ENCODE data around the gene BBLN.

DNA sequence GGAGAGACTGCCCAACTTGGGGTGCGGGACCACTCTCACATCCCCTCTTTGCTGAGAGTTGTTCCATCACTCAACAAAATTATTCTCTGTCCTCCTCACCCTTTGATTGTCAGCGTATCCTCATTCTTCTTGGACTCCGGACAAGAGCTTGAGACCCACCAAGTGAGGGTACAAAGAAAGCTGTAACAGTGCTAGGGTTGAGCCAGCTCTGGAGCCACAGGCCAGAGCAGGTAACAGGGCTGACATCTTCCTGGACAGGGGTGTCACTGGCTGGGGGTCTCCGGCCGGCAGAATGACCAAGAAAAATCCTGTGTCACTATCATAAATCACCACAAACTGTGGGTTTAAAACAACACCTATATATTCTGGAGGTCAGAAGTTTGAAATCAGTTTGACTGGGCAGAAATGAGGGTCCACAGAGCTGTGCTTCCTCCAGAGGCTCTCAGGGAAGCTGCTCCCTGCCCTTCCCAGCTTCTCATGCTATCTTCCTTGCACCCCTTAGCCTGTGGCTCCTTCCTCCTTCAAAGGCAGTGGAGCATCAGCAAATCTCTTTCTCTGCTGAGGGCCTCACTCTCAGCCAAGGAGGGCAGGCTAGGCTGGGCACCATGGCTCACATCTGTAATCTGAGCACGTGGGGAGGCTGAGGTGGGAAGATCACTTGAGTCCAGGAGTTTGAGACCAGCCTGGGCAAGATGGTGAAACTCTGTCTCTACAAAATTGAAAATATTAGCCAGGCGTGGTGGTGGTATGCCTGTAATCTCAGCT lies 4.1 kb upstream of the BBLN start:
- TF ChIP-seq, protein P1, sequence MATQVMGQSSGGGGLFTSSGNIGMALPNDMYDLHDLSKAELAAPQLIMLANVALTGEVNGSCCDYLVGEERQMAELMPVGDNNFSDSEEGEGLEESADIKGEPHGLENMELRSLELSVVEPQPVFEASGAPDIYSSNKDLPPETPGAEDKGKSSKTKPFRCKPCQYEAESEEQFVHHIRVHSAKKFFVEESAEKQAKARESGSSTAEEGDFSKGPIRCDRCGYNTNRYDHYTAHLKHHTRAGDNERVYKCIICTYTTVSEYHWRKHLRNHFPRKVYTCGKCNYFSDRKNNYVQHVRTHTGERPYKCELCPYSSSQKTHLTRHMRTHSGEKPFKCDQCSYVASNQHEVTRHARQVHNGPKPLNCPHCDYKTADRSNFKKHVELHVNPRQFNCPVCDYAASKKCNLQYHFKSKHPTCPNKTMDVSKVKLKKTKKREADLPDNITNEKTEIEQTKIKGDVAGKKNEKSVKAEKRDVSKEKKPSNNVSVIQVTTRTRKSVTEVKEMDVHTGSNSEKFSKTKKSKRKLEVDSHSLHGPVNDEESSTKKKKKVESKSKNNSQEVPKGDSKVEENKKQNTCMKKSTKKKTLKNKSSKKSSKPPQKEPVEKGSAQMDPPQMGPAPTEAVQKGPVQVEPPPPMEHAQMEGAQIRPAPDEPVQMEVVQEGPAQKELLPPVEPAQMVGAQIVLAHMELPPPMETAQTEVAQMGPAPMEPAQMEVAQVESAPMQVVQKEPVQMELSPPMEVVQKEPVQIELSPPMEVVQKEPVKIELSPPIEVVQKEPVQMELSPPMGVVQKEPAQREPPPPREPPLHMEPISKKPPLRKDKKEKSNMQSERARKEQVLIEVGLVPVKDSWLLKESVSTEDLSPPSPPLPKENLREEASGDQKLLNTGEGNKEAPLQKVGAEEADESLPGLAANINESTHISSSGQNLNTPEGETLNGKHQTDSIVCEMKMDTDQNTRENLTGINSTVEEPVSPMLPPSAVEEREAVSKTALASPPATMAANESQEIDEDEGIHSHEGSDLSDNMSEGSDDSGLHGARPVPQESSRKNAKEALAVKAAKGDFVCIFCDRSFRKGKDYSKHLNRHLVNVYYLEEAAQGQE (IDR thresholded peaks at IDR 0.05; ENCODE audit: insufficient read depth in 1 of 2, low read depth in 2 of 2, low read length in 2 of 2): no peak
- no peak for TF ChIP-seq POLR2AphosphoS5 (IDR thresholded peaks at IDR 0.05; ENCODE audit: low read depth, low read length)
- TF ChIP-seq SIN3A (IDR thresholded peaks at IDR 0.05; ENCODE audit: borderline replicate concordance, insufficient read depth, low read length): no peak
- no peak for TF ChIP-seq TAF1 (IDR thresholded peaks at IDR 0.05; ENCODE audit: borderline replicate concordance, insufficient read depth, low read length)
- TF ChIP-seq FOXP2 (optimal IDR thresholded peaks at IDR 0.05; ENCODE audit: borderline replicate concordance, extremely low read depth, extremely low read length, insufficient read depth): no peak

Measured in PFSK-1 (cell line).